GM12878 (cell line): ENCODE results near the gene FAM222B. TPM values are rescaled to one million over a fixed set of nuclear protein-coding genes. Genes with fewer than 3 reads are reported as not detected.
"Not testable (repeated sequence)": the region's sequence is repeated elsewhere in the genome, so short reads cannot be mapped to it uniquely, and the experiment has no call there.

ENCODE experiments used
- ATAC-seq: fragments of 200-7000 bp; cut with Tn5 transposase; 3 replicates; pipeline ENCODE4 v1.9.1; 2020; ENCODE audit warnings: mild to moderate bottlenecking, moderate library complexity
- BruUV-seq: library from RNA; stranded (reverse); fragments of 400-500 nt; replicated peaks from 2 replicates; lab custom pipeline; 2021; lab: Mats Ljungman, UMichigan
- CTCF ChIA-PET: fragments of 300-600 bp; sonication (Branson Sonifier 250); formaldehyde crosslinking; extraction: SDS; loops from one replicate; lab custom pipeline; 2021; ENCODE audit warnings: inconsistent platforms; lab: Yijun Ruan, JAX
- POLR2A ChIA-PET: fragments of 350-600 bp; formaldehyde crosslinking; extraction: SDS; loops from one replicate; lab custom pipeline; 2021; ENCODE audit warnings: inconsistent platforms; lab: Charles Lee
- RAD21 ChIA-PET: fragments of 300-600 bp; sonication (Branson Sonifier 250); formaldehyde crosslinking; loops from one replicate; lab custom pipeline; 2023; ENCODE audit warnings: antibody characterized with exemption; ENCODE audit not compliant: unreplicated experiment; lab: Charles Lee
- SMC1A ChIA-PET: fragments of 300-600 bp; sonication (Branson Sonifier 250); formaldehyde crosslinking; loops from one replicate; lab custom pipeline; 2023; ENCODE audit not compliant: unreplicated experiment, uncharacterized antibody; lab: Charles Lee
- DNase-seq: peaks from one replicate; pipeline ENCODE4 v3.0.0-alpha.2; 2011; ENCODE audit warnings: low read depth, low spot score
- FAIRE-seq: peaks from 3 replicates; lab custom pipeline; 2011; peaks lifted over from hg19 to GRCh38; lab: Jason Lieb, UNC
- H2AFZ ChIP-seq: 2 replicates; pipeline ENCODE4 v1.6.0; 2011; ENCODE audit warnings: low read depth, low read length, control low read depth; ENCODE audit not compliant: control insufficient read depth
- H3K27ac ChIP-seq: 2 replicates; pipeline ENCODE4 v1.5.1; 2011; ENCODE audit warnings: control low read depth; ENCODE audit not compliant: control insufficient read depth, insufficient read depth
- H3K27me3 ChIP-seq, 2 experiments: replicated peaks in 1 of 2; 2 replicates each; pipeline versions ENCODE4 v1.6.0 to v1.6.1; 2011; ENCODE audit warnings: low read length in 1 of 2; ENCODE audit not compliant: control insufficient read depth in 2 of 2, insufficient read depth in 2 of 2
- H3K36me3 ChIP-seq, 2 experiments: 2 replicates each; pipeline ENCODE4 v1.5.1; 2011; ENCODE audit warnings: low read length in 1 of 2; ENCODE audit not compliant: control insufficient read depth in 2 of 2, insufficient read depth in 2 of 2
- H3K4me1 ChIP-seq: 2 replicates; pipeline ENCODE4 v1.6.1; 2011; ENCODE audit warnings: mild to moderate bottlenecking, low read length, moderate library complexity, mixed read lengths; ENCODE audit not compliant: control insufficient read depth, insufficient read depth
- H3K4me2 ChIP-seq: 2 replicates; pipeline ENCODE4 v1.6.0; 2011; ENCODE audit warnings: control low read depth; ENCODE audit not compliant: control insufficient read depth, insufficient read depth
- H3K4me3 ChIP-seq: fragments of 200-600 bp; sonication (generic); 2 replicates; pipeline ENCODE4 v1.5.1; 2016
- H3K79me2 ChIP-seq: 2 replicates; pipeline ENCODE4 v1.6.0; 2011; ENCODE audit warnings: low read length; ENCODE audit not compliant: control insufficient read depth, insufficient read depth
- H3K9ac ChIP-seq: 2 replicates; pipeline ENCODE4 v1.8.0; 2011; ENCODE audit warnings: low read length, control low read depth, mixed read lengths; ENCODE audit not compliant: control insufficient read depth, insufficient read depth
- H3K9me3 ChIP-seq: replicated peaks from 3 replicates; pipeline ENCODE4 v1.5.1; 2011; ENCODE audit warnings: mild to moderate bottlenecking, low read length; ENCODE audit not compliant: control insufficient read depth, insufficient read depth
- H4K20me1 ChIP-seq: 2 replicates; pipeline ENCODE4 v1.6.0; 2011; ENCODE audit not compliant: control insufficient read depth, insufficient read depth
- MEF2A ChIP-seq: IDR thresholded peaks from 2 replicates; pipeline ENCODE4 v1.6.1; 2011; ENCODE audit warnings: low read depth, mild to moderate bottlenecking, low read length, moderate library complexity; ENCODE audit not compliant: insufficient read depth
- MTA2 ChIP-seq: fragments of 450-650 bp; IDR thresholded peaks from 2 replicates; pipeline ENCODE4 v1.6.1; 2016; ENCODE audit warnings: low read depth, mild to moderate bottlenecking, moderate library complexity
- WGBS: methylation state at CpG from one replicate; pipeline ENCODE4 v1.1.6; 2016; ENCODE audit warnings: low lambda C conversion rate; ENCODE audit not compliant: insufficient replicate concordance, insufficient coverage; ENCODE audit errors: missing lambda C conversion rate; 5-methylcytosine and 5-hydroxymethylcytosine counted together
- in situ Hi-C: fragments of 300-500 bp; cut with MboI; formaldehyde crosslinking; loops from 9 replicates; pipeline ENCODE4 v1.14.3; 2018; ENCODE audit warnings: mixed read lengths
- intact Hi-C: fragments of 100-400 bp; cut with micrococcal nuclease; formaldehyde crosslinking; loops from one replicate; pipeline ENCODE4 v1.14.2; 2022; ENCODE audit not compliant: unreplicated experiment
- polyA plus RNA-seq, 11 experiments: library from polyadenylated mRNA; depleted of rRNA in 4 of 11; unstranded in 6 of 11; stranded (reverse) in 5 of 11; fragments of >200 nt; fragmentation: Nextera tagmentation in 4 of 11; fragmentation: Illumina TruSeq in 1 of 11; extraction: Ambion mirVana in 4 of 11; extraction: Trizol in 1 of 11; gene quantifications; 1 replicate in 1 of 11; 2 replicates in 10 of 11; pipeline versions ENCODE4 v1.2.1 to v1.2.3, GENCODE V29; 2011 to 2016; ENCODE audit warnings: inconsistent platforms in 2 of 11, missing spikeins in 2 of 11, low read depth in 1 of 11
- total RNA-seq, 4 experiments: library from RNA; depleted of rRNA in 3 of 4; stranded (reverse); fragments of >200 nt in 3 of 4; fragmentation: Illumina TruSeq in 1 of 4; extraction: Trizol in 1 of 4; gene quantifications; 2 replicates each; pipeline versions ENCODE4 v1.2.1 to v1.2.3, GENCODE V29; 2013 to 2021

Gene FAM222B
- total and polyA plus RNA-seq, 10 of the 15 experiments (the other 5 are each of a cell fraction or from before 2014, with no cell fraction given), result 2.8 to 18.3 (median 6.4) TPM

DNA sequence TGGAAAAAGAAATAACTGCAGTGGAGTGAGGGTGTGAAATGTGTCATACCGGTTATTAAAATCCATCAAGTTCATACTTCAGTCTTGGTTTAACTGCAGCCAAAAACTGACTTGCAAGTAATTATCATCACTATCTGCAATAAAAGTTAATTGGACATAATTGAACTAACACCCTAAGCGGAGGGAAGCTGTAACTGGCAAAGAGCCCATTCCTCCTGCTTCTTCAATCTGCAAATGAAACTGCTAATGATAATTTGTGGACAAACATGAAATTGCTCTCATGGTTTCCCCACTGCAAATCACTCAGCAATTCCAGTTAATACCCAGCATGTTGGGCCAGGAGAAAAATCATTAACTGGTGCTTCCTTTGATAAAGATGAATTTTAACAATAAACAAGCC is 46.5 kb downstream of the FAM222B start:
- no peaks in the 10 kb centered on the region; the same call in 1 of the 2 replicates for H3K79me2 ChIP-seq
- no peak overlapping the region for H3K4me2 ChIP-seq
- in situ Hi-C loops (no loop called here), intact Hi-C loops (no loop called here)
- H3K27me3 ChIP-seq, result no peaks in the 10 kb centered on the region
- ChIA-PET RAD21 (interaction anchor here (0.7 to 1.5 kb wide), 2 partner anchors 32 to 153 kb away, joined by 3 read pairs; no protein-coding TSS in a partner anchor), POLR2A (interaction anchor here (1.1 to 1.5 kb wide), 2 partner anchors 12 to 132 kb away, joined by 3 read pairs; no protein-coding TSS in a partner anchor), SMC1A (interaction anchor here (1.4 to 1.7 kb wide), 2 partner anchors 32 to 33 kb away, joined by 4 read pairs; no protein-coding TSS in a partner anchor), CTCF (interaction anchor here (1.9 kb wide), 1 partner anchor 33 kb away, joined by 9 read pairs; no protein-coding TSS in a partner anchor)
- BruUV-seq, result TSS peak; percentile 19
- TF ChIP-seq MEF2A (no peak), MTA2 (peak; percentile 44; the same call in 1 of the 2 replicates)
- FAIRE-seq (no peak), ATAC-seq (no peak), DNase-seq (no peak)
- no peaks in the 10 kb centered on the region; a peak in 1 of 4 replicates for H3K36me3 ChIP-seq
- no peak overlapping the region for H3K9ac ChIP-seq
- H2AFZ ChIP-seq, result no peak overlapping the region
- H3K27ac ChIP-seq, result no peak overlapping the region
- no peak overlapping the region for H3K4me3 ChIP-seq
- WGBS, result 93% methylated on average over 2 of the region's 2 CpGs
- no peaks in the 10 kb centered on the region for H3K9me3 ChIP-seq
- no peaks in the 10 kb centered on the region for H3K4me1 ChIP-seq
- H4K20me1 ChIP-seq, result no peaks in the 10 kb centered on the region

DNA sequence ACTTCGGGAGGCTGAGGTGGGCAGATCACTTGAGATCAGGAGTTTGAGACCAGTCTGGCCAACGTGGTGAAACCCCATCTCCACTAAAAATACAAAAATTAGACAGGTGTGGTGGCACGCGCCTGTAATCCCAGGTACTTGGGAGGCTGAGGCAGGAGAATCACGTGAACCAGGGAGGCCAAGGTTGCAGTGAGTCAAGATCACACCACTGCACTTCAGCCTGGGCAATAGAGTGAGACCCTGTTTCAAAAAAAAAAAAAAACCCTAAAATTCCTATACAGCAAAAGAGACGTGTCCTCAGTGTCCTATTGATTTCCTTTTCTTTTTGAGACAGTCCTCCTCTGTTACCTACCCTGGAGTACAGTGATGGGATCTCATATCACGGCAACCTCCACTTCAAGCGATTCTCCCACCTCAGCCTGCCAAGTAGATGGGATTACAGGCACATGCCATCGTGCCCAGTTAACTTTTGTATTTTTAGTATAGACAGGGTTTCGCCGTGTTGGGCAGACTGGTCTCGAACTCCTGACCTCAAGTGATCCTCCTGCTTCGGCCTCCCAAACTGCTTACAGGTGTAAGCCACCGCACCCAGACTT is 47.6 kb downstream of the FAM222B start:
- ATAC-seq, result not testable (repeated sequence)

More for the DNA sequence above, 47.6 kb downstream of the FAM222B start:
- WGBS, result 94% methylated on average over 14 of the region's 14 CpGs
- H3K9ac ChIP-seq, CTCF ChIA-PET, H3K4me2 ChIP-seq, H3K36me3 ChIP-seq, in situ Hi-C loops, BruUV-seq, H4K20me1 ChIP-seq, H3K27ac ChIP-seq, RAD21 ChIA-PET, DNase-seq, H2AFZ ChIP-seq, H3K9me3 ChIP-seq, FAIRE-seq, H3K4me3 ChIP-seq, H3K79me2 ChIP-seq, H3K27me3 ChIP-seq, POLR2A ChIA-PET, intact Hi-C loops, H3K4me1 ChIP-seq: not testable (repeated sequence)
- SMC1A ChIA-PET, result interaction anchor here (1.7 kb wide), 1 partner anchor 32 kb away, joined by 4 read pairs; no protein-coding TSS in a partner anchor
